Measurements from ENCODE around the gene EFL1.

- TF ChIP-seq CTCF (IDR thresholded peaks at IDR 0.05; ENCODE audit: extremely low read depth in 1 of 2, insufficient read depth in 1 of 2, low read depth in 1 of 2, low read length in 2 of 2) (no peak), POLR2AphosphoS5 (IDR thresholded peaks at IDR 0.05; ENCODE audit: insufficient read depth, low read depth, low read length) (no peak), POLR2A (IDR thresholded peaks at IDR 0.05; ENCODE audit: low read depth, low read length) (no peak), MAX (IDR thresholded peaks at IDR 0.05; ENCODE audit: insufficient read depth, insufficient read length) (no peak), EZH2 (IDR thresholded peaks at IDR 0.05; ENCODE audit: borderline replicate concordance, low read depth, low read length, severe bottlenecking) (no peak), JUN (IDR thresholded peaks at IDR 0.05; ENCODE audit: borderline replicate concordance, insufficient read depth, insufficient read length, low read depth) (no peak)
Observed at GRCh38 chr15:82181371-82181770, 81.2 kb downstream of the EFL1 start.

Measured in endothelial cell of umbilical vein (primary cell).